ENCODE data around the gene VMO1. TPM values are rescaled to one million over a fixed set of nuclear protein-coding genes. Genes with fewer than 3 reads are reported as not detected.

The VMO1 gene
- total and polyA plus RNA-seq, 2 experiments from 2014 or later, result 0.93 TPM; not detected in 1

DNA sequence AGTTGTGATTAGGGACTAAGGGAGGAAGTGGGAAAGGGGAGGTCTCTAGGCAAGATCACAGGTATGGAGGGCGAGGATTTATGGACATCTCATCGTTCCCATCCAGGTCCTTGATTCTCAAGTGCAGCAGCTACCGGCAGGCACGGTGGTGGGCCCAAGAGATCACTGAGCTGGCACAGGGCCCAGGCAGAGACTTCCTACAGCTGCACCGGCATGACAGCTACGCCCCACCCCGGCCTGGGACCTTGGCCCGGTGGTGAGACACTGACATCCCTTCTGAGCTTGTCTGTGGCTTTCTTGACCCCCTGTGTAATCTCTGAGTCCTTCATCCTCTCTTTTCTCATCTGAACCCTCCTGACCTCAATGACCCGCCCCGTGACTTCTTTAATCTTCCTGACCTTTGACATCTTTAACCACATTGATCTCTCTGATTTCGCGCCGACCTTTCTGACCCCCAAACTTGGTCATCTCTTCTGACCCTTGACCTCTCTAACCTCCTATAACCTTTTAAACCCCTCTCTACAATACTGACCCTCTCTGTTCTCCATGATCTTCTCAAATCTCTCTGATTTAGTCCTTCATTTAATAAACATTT, 24.6 kb upstream of the VMO1 start:
- TF ChIP-seq EZH2phosphoT487 (IDR thresholded peaks at IDR 0.05; ENCODE audit: insufficient read depth, low read depth), result no peak
- no peak for TF ChIP-seq EZH2 (IDR thresholded peaks at IDR 0.05; ENCODE audit: insufficient read depth, poor library complexity, severe bottlenecking)
- Histone ChIP-seq H3K4me1 (ENCODE audit: insufficient read depth) (peaks cover 4% of the 10 kb centered on the region; the same call in 1 of the 2 replicates), H2AFZ (no peak overlapping the region), H3F3A (ENCODE audit: insufficient read depth) (no peaks in the 10 kb centered on the region), H3K9me2 (ENCODE audit: insufficient read depth) (no peaks in the 10 kb centered on the region), H3K27ac (no peak overlapping the region), H3K79me2 (ENCODE audit: insufficient read depth) (no peaks in the 10 kb centered on the region), H3K4me3 (no peak overlapping the region), H3K9ac (no peak overlapping the region), H4K20me1 (ENCODE audit: insufficient read depth) (no peaks in the 10 kb centered on the region), H3K9me3 (ENCODE audit: low read depth) (no peaks in the 10 kb centered on the region), H3K27me3 (replicated peaks; ENCODE audit: insufficient read depth) (no peaks in the 10 kb centered on the region), H3K36me3 (ENCODE audit: low read depth) (no peaks in the 10 kb centered on the region), H3K4me2 (ENCODE audit: unreplicated experiment) (no peak overlapping the region)
- 82 to 84% methylated on average over 13 of the region's 13 CpGs for WGBS, 2 experiments (ENCODE audit: low coverage in 1 of 2, low lambda C conversion rate in 2 of 2, missing lambda C conversion rate in 2 of 2)
- in situ Hi-C loops (cut with MboI), result no loop called here
- no peak for DNase-seq

DNA sequence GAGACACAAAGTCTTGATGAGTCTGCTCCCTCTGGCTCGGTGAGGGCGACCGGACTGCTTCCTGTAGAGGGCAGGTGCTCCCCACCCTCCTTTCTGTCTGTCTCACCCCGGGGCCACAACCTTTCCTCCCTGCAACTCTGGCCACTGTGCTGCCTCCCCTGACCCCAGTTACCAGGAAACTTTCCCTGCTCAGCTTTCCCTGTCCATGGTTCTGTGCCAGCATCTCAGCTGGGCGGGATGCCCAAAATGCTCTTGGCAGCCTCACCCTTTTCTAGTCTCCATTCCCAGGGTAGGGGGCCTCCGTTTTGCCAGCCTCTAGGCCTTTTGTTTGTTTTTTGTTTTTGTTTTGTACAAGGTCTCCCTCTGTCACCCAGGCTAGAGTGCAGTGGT, 22.2 kb upstream of the VMO1 start:
- Histone ChIP-seq H3K9ac (no peak overlapping the region), H3K4me2 (ENCODE audit: unreplicated experiment) (no peak overlapping the region), H4K20me1 (ENCODE audit: insufficient read depth) (no peaks in the 10 kb centered on the region), H3K9me3 (ENCODE audit: low read depth) (no peaks in the 10 kb centered on the region), H3K9me2 (ENCODE audit: insufficient read depth) (no peaks in the 10 kb centered on the region), H3K4me3 (no peak overlapping the region), H3K27ac (no peak overlapping the region), H3K27me3 (replicated peaks; ENCODE audit: insufficient read depth) (no peaks in the 10 kb centered on the region), H3K79me2 (ENCODE audit: insufficient read depth) (no peaks in the 10 kb centered on the region), H2AFZ (no peak overlapping the region), H3K4me1 (ENCODE audit: insufficient read depth) (peaks cover 4% of the 10 kb centered on the region; the same call in 1 of the 2 replicates), H3K36me3 (ENCODE audit: low read depth) (no peaks in the 10 kb centered on the region), H3F3A (ENCODE audit: insufficient read depth) (no peaks in the 10 kb centered on the region)
- peak; percentile 20 for DNase-seq
- TF ChIP-seq EZH2 (IDR thresholded peaks at IDR 0.05; ENCODE audit: insufficient read depth, poor library complexity, severe bottlenecking) (no peak), EZH2phosphoT487 (IDR thresholded peaks at IDR 0.05; ENCODE audit: insufficient read depth, low read depth) (no peak)
- WGBS, 2 experiments (ENCODE audit: low coverage in 1 of 2, low lambda C conversion rate in 2 of 2, missing lambda C conversion rate in 2 of 2), result 81 to 84% methylated on average over 6 of the region's 6 CpGs
- in situ Hi-C loops (cut with MboI), result no loop called here

DNA sequence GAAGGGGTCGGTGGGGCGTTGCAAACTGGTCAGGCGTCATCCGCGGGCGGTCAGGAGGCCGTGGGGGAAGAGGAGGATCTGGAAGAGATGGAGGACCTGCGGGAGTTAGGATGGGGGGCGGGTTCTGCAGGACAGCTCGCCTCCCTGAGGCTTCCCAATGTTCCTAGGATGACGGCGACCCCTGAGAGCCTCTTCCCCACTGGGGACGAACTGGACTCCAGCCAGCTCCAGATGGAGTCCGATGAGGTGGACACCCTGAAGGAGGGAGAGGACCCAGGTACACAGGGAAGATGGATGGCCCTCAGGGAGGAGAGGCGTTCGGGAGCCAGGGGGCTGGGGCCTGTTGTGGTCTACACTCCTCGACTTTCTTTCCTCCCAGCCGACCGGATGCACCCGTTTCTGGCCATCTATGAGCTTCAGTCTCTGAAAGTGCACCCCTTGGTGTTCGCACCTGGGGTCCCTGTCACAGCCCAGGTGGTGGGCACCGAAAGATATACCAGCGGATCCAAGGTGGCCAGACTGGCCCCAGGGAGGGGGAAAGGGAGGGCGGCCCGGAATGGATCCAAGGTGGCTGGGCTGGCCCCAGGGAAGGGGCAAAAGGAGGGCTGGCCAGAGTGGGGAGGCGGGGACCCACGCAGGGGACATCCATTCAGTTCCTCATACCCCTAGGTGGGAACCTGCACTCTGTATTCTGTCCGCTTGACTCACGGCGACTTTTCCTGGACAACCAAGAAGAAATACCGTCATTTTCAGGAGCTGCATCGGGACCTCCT, 21.6 kb upstream of the VMO1 start:
- in situ Hi-C loops (cut with MboI), result no loop called here
- H3K9me2 ChIP-seq (ENCODE audit: insufficient read depth), result no peaks in the 10 kb centered on the region
- peaks cover 4% of the 10 kb centered on the region; the same call in 1 of the 2 replicates for H3K4me1 ChIP-seq (ENCODE audit: insufficient read depth)
- no peak for TF ChIP-seq EZH2 (IDR thresholded peaks at IDR 0.05; ENCODE audit: insufficient read depth, poor library complexity, severe bottlenecking)
- no peak for TF ChIP-seq EZH2phosphoT487 (IDR thresholded peaks at IDR 0.05; ENCODE audit: insufficient read depth, low read depth)
- peak overlapping the region; percentile 78 for H3K4me2 ChIP-seq (ENCODE audit: unreplicated experiment)
- H3K79me2 ChIP-seq (ENCODE audit: insufficient read depth), result no peaks in the 10 kb centered on the region
- peak overlapping the region; percentile 88 for H3K4me3 ChIP-seq
- H3K9ac ChIP-seq, result peak overlapping the region; percentile 82
- no peaks in the 10 kb centered on the region for H3F3A ChIP-seq (ENCODE audit: insufficient read depth)
- no peaks in the 10 kb centered on the region for H3K27me3 ChIP-seq (replicated peaks; ENCODE audit: insufficient read depth)
- H3K27ac ChIP-seq, result no peak overlapping the region
- no peaks in the 10 kb centered on the region for H4K20me1 ChIP-seq (ENCODE audit: insufficient read depth)
- H2AFZ ChIP-seq, result peak overlapping the region; percentile 72
- WGBS, 2 experiments (ENCODE audit: low coverage in 1 of 2, low lambda C conversion rate in 2 of 2, missing lambda C conversion rate in 2 of 2), result 29 to 45% methylated on average over 16 to 32 of the region's 32 CpGs
- DNase-seq, result peak; percentile 48
- H3K9me3 ChIP-seq (ENCODE audit: low read depth), result no peaks in the 10 kb centered on the region
- H3K36me3 ChIP-seq (ENCODE audit: low read depth), result no peaks in the 10 kb centered on the region

DNA sequence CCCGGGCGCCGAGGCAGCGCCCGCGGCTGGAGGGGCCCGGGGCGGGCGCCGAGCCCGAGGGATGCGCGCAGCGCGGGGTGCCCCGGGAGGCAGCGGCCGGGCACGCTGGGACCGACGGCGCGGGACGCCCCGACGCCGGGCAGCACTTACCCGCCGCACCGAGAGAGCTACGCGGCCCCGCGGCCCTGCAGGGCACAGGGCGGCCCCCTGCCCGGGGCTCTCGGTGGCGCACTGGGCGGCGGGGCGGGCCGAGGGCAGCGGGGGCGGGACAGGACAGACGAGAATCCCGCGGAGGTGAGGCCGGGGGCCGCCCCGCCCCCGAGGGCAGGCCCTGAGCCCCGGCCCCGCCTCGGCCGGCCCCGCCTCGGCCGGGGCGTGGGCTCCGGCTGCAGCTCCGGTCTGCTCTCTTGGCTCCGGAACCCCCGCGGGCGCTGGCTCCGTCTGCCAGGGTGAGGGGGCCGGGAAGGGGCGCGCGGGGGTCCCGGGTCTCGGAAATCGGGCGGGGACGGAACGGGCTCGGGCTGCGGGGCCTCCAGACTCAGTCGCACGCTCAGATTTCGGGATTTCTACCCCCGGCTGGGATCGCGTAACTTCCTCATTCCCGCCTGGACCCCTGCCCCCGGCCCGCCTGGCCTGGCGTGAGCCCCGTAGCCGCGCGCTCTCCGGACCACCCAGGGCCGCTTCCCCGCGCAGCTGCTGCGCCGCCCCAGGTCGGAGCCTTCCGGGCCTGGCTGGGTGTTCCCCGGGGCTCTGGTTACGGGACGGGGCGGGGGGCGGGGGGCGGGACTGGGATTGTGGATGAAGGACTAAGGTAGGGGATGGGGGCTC, 20.8 kb upstream of the VMO1 start, which contains the start of gene PLD2:
Gene PLD2, plus strand, starts transcription at position 376 of the 828 bp plus-strand sequence. CDS start 621 bp downstream, outside the sequence.
- Histone ChIP-seq H3K9ac (peak within 1 kb of the TSS; percentile 82), H4K20me1 (ENCODE audit: insufficient read depth) (no peaks in the 10 kb centered on the region), H3K4me2 (ENCODE audit: unreplicated experiment) (peak within 1 kb of the TSS; percentile 78), H3F3A (ENCODE audit: insufficient read depth) (no peaks in the 10 kb centered on the region), H3K9me3 (ENCODE audit: low read depth) (no peaks in the 10 kb centered on the region), H3K9me2 (ENCODE audit: insufficient read depth) (no peaks in the 10 kb centered on the region), H3K79me2 (ENCODE audit: insufficient read depth) (no peaks in the 10 kb centered on the region), H3K4me1 (ENCODE audit: insufficient read depth) (peaks cover 4% of the 10 kb centered on the region; the same call in 1 of the 2 replicates), H3K4me3 (peak within 1 kb of the TSS; percentile 88), H2AFZ (peak within 1 kb of the TSS; percentile 72), H3K36me3 (ENCODE audit: low read depth) (no peaks in the 10 kb centered on the region), H3K27ac (no peak within 1 kb of the TSS), H3K27me3 (replicated peaks; ENCODE audit: insufficient read depth) (no peaks in the 10 kb centered on the region)
- 2% methylated on average over 52 to 65 of the region's 106 CpGs for WGBS, 2 experiments (ENCODE audit: low coverage in 1 of 2, low lambda C conversion rate in 2 of 2, missing lambda C conversion rate in 2 of 2)
- no peak for TF ChIP-seq EZH2phosphoT487 (IDR thresholded peaks at IDR 0.05; ENCODE audit: insufficient read depth, low read depth)
- TF ChIP-seq EZH2 (IDR thresholded peaks at IDR 0.05; ENCODE audit: insufficient read depth, poor library complexity, severe bottlenecking), result no peak
- in situ Hi-C loops (cut with MboI), result no loop called here
- peak; percentile 95 for DNase-seq
